HG03175 (cell line): Measurements from ENCODE around the gene RUNDC1.

Source experiments
- ATAC-seq: cut with Tn5 transposase; IDR thresholded peaks from one replicate; pipeline ENCODE4 v1.9.1; 2021; ENCODE audit warnings: mild to moderate bottlenecking, moderate library complexity; ENCODE audit not compliant: unreplicated experiment

Gene RUNDC1

DNA sequence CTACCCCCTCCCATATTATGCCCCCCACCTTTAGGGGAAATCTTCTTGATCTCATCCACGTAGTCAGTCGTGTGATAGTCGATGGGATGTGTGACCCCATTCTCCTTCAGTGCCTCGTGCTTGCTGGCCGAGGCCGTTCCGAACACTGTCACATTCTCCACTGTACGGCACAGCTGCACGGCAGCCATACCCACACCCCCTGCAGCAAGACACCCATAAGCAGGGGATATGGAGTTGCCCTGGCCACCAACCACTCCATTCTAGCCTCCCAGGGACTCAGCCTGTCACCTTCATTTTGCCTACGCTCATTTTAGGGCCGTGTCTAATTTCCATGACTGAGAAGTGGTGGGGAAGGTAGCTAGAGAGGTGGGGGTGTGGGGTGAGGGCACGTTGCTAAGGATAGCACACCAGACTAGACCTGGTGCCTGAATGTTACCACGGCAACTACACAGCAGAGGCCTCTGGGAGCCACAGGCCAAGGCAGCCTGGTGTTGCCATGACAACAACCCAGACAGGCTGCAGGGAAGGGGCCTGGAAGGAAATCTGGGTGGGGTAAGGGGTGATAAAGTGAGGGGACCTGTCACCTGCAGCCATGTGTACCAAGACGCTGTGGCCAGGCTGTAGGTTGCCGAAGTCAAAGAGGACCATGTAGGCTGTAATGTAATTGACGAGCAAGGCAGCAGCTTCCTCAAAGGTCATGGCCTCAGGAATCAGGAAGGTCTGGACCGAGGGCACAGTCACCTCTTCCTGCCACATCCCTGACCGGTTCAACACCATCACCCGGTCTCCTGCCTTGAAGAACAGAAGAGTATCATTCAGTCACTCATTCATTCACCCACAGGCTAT, 37.9 kb downstream of the RUNDC1 start:
- no peak for ATAC-seq

DNA sequence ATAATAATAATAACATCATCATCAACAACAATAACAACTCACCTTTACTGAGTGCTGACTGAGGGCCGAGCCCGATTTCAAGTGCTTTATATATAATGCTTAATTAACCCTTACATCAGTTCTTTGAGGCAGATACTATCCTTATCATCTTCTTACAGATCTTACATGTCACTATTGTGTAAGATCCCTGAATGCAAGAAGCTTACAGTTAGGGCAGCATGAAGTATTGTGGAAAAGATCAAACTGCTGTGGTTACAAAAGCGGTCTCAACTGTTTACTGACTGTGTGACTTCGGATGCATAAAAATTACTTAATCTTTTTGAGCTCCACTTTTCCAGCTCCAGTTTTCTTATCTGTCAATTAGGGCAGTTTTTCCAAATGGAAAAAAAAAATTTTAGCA, 38.6 kb downstream of the RUNDC1 start:
- ATAC-seq = no peak

DNA sequence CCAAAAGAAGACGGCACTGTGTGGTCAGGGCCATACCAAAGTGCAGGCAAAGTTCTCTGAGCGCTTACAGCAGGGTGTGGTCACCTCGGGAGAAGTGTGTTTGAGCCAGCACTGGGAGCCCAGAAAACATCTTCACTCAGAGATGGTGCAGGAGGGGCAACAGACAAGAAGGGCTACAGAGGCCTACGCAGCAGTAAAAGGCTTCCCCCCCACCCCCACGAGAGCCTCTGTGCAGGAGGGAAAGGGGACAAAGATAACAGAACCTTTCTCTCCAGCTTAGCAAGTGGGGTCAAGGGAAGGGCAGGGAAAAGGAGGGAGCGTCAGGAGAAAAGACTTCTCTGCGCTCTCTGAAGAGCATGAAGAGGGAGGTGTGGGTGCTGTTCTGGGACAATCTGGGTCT, 39.1 kb downstream of the RUNDC1 start:
- no peak for ATAC-seq

DNA sequence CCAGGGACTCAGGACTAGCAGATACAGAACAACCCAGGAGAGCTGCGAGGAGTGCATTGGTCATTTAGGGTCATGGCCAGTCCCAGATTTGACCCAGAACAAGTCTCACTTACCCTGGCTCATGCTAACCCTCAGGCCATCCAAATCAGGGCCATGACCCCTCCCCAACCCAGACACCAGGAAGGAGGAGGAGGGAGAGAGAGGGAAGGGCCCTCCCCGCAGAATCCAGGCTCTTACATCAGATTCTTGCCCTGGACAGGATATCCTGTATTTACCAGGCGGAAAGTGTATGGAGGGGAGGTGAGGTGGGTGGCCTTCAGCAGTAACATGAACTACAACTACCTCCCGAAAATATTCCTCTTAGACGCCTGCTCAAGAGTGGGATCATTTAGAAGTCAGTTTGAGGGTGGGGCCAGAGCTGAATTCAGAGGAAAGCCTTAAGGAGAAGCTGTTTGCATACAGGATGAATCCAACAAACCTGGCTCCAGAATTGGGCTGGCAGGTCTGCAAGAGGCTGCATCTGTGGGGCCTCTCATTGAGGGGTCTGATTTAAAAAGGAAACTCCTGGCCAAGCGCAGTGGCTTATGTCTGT, 39.8 kb downstream of the RUNDC1 start:
- no peak for ATAC-seq

DNA sequence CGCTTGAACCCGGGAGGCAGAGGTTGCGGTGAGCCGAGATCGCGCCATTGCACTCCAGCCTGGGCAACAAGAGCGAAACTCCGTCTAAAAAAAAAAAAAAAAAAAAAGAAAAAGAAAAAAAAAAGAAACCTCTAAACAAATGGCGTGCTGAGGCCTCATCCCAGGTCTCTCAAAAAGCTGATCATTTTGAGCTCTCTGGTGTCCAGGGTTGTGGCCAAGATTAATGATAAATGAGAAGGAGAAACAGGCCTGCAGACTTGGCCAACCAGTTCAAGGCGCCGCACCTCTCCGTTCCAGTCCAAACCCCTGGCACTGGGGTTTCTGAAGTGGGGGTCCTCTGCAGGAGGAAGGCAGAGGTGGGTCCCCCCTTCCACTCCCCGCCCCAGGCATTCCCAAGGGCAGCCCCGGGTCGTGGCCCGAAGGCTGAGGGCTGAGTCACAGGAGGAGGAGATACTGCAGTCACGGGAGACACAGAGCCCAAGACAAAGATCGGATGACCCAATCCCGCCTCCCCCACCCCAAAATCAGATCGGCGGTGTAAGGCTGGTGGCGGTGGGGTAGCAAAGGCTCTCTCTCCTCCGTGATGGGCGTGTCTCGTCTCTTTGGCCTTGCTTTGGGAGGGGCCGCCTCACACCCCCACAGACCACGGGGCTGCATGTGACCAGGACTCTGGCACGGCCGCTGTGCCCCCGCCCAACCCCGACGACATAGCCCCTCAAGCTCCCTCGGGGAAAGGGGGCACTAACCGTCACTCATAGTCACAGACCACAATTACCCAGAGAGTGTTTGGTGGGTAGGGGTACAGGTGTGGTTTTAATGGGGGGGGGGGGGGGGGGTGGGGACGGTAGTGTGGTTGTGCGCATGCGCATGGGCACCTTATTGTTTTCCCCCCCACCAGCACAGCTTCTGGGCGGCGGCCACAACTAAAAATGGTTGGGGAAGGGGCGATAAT, 40.7 kb downstream of the RUNDC1 start:
- ATAC-seq = no peak

DNA sequence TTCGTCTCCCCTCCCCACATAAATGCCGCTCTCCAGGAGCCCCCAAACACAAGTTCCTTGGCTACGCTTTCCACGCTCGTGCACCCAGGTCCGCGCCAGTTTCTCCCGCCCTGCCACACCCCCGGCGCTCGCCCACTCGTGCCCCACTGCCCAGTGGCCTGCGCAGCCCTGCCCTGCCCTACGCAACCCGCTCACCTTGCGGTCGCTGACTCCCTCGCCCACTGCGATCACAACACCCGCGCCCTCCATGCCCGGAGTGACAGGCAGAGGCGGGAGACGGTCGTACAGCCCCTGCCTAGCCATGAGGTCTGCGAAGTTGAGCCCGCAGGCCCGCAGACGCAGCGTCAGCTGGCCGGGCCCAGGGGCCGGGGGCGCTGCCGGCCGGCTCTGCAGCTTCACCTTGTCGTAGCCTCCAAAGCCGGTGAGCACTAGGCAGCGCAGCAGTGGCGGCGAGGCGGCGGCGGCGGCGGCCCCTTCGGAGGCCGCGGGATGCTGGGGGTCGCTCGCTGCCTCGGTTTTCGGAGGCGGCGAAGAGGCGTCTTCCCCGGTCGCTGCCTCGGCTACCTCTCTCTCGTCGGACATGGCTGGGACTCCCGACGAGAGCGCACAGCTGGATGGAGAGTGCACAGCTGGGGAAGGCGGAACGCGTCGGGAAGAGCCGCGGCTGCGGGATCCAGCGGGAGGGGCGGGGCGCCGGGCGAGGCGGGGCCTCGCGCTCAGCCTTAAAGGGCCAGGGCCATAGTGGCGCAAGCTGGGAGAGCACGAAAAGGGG, 41.6 kb downstream of the RUNDC1 start, which contains the start of gene VAT1:
TSS of gene VAT1 (minus strand) at position 645 of the 772 bp plus-strand sequence. CDS start at position 582, 63 bp downstream.
- ATAC-seq = no peak

DNA sequence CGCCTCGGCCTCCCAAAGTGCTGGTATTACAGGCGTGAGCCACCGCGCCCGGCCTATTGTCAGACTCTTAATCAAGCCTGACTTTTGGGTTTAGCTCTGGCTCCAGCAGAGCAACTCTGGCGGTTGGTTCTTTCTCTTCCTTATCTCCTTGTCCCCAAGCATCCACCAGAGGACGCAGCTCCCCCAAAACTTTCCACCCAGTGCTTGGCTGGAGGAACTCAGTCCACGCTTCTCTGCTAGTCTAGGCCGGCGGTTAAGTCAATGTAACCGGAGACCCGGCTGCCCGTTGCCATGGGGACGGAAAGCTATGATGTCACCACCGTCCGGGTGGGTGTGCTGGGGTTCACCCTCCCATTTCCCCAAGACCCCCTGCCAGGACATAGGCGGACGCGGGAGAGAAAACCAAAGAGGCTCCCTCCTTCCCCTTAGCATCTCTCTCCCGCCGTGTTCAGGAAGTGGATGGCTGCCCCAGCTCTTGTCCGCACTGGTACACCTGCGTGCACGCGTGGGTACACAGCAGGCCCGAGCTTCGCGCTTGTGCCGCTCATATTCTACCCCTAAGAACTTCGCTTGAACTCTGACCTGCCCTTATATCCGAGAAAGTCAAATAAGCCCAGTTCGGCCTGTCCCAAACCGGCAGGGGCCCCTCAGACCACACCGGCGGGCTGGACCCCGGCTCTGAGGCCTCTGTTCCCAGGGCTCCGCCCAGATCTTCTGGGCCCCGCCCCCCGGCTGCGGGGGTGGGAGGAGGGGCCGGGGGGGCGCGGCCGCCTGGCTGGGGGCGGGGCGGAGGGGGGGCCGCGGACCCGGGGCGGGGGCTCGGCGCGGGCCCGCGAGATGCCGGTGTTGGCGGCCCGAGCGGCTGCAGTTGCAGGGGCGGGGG, 44.3 kb downstream of the RUNDC1 start, which contains the start of gene RND2:
TSS of gene RND2 (plus strand) at position 825 of the 883 bp plus-strand sequence. CDS start 117 bp downstream, outside the sequence.
- no peak for ATAC-seq

DNA sequence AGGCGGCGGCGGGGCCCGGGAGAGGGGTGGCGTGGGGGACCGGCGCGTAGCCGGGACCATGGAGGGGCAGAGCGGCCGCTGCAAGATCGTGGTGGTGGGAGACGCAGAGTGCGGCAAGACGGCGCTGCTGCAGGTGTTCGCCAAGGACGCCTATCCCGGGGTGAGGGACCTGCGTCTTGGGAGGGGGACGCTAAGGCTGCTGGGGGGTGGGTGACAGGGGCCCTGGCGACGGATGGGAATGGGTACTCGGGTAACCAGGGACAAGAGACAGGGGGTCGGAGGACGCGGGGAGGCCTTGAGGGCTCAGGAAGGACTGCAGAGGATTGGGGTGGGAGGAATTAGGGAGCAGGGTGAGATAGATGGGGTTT, 44.9 kb downstream of the RUNDC1 start:
- no peak for ATAC-seq

DNA sequence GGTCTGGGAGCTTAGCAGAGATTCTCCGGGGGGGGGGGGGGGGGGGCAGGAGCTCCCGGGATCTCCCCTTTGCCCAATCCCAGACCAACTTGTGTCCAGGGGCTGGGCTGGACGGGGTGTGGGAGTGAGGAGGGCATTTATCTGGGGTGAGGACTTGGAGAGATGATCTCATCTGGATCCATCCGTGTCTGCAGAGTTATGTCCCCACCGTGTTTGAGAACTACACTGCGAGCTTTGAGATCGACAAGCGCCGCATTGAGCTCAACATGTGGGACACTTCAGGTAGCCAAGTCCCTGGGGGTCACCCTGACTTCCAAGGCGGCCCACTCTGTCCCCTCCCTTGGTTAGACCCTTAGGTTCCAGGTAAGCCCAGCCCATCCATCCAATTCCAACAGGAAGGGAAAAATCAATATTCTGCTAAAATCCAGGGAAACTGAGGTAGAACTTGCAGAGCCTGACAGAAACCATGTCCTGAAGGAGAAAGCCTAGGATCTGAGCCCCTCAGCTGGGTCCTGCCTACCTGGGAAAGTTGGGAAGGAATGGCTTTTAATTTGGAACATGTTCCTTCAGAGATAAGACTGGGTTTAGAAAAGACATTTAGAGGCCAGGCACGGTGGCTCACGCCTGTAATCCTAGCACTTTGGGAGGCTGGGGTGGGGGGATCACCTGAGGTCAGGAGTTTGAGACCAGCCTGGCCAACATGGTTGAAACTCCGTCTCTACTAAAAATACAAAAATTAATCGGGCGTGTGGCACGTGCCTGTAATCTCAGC, 45.6 kb downstream of the RUNDC1 start:
- no peak for ATAC-seq

DNA sequence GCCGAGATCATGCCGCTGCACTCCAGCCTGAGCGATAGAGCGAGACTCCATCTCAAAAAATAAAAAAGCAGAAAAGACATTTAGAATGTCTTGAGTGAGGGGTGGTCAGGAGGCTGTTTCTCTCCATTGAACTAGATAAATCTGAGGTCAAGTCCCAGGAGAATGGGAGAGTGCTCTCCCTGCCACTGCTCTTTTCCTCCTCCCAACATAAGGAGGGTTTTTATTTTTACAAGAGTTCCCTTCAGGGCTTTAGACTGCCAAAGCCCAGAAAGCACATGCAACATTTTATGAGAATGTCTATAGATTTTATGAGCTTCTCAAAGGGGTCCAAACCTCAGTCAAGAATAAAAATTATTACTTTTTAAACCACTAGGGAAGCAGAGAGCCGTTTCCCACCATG, 46.2 kb downstream of the RUNDC1 start:
- ATAC-seq = no peak

DNA sequence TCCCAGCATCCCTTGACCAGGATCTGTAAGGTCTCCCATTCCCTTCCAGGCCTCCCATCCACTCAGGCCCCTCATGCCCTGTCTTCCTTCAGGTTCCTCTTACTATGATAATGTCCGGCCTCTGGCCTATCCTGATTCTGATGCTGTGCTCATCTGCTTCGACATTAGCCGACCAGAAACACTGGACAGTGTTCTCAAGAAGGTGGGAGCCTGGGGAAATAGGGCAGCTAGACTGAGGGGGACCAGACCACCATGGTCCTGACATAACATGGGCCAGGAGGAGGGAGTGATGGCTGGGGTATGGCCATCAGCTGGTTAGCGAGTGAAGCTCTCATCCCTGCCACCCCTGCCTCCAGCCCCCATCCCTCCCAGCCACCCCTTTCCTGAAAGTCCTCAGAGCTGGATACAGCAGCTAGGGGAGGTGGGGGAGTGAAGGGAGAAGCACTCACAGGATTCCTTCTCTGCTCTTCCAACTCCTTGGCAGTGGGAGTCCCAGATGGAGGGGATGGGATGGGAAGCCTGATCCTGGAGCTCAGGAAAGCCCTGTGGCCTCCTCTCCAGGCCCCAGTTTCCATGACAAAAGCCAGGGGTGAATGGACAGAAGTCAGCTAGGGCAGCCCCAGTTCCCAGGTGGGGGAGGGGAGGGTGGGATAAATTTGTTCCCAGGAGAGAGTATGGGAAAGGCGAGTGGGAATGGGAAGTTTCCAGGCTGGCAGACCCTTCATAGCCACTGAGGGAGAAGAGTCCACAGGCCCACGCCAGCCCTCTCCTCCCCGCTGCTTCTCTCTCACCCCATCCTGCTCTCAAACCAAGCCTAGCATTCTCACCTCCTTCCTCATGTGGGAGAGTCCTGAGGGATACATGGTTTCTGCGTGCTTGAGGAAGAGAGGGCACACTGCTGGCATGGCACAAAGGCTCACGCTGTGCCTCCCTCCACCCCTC, 47.0 kb downstream of the RUNDC1 start:
- no peak for ATAC-seq

DNA sequence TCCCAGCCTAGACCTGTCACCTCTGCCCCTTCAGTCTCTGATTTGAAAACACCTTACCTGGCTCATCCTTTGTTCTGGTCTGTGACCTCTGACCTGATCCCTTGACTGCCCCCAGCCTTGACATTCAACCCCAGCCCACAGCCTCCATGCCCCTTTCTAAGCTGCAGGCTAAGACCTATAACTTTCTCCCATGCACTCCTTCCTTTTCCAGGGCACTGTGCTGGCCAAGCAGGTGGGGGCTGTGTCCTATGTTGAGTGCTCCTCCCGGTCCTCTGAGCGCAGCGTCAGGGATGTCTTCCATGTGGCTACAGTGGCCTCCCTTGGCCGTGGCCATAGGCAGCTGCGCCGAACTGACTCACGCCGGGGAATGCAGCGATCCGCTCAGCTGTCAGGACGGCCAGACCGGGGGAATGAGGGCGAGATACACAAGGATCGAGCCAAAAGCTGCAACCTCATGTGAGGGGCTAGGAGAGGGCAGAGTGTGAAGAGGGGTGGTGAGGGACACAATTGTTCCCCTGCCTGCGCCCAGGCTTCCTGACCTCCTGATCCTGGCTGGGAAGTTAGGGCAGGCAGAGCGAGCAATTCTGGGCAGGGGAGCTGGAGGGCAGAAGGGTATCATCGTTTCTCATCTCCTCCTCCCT, 48.0 kb downstream of the RUNDC1 start:
- no peak for ATAC-seq

DNA sequence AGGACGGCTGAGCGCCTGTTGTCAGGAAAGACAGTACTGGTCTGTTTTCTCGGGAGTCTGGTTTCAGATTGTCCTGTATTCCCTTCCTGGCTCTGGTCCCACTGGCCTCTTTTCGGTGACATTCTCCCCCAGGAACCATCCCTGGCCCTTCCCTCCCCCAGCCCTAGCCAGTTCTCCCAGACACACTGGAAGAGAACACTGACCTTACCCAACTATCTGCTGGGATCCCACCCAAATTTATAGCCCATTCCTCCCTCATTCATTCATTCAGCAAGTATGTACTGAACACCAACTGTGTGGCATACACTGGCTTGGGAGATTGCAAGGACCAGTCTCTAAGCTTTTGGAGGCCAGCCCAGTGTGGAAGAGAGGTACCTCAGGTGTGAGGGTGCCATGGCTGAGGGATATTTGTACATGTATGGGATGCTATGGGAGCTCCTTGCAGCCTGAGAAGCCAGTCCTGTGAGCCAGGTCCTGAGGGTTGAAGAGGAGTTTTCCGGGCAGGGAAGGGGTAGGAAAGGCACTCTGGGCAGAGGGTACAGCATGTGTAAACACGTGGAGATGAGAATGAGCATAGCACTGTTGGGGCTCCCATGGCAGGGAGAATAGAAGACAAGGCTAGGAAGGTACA, 49.9 kb downstream of the RUNDC1 start:
- ATAC-seq = no peak

DNA sequence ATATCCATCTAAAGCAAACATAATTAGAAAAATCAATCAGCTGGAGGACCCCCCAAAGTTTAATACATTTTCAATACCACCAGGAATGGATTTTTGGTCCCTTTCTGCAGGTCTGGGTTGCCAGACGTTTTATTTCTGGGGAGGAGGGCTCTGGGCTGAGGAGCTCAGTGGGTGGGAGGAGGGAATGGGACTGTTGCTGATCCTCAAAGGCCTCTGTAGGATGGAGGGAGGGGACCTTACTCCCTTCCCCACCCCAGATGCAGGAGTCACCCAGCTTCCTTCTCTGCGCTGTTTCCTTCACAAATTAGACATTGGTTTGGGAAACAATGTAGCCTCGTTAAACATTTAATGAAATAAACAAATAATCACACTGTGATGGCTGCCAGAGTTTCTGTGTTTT, 51.3 kb downstream of the RUNDC1 start:
- no peak for ATAC-seq

DNA sequence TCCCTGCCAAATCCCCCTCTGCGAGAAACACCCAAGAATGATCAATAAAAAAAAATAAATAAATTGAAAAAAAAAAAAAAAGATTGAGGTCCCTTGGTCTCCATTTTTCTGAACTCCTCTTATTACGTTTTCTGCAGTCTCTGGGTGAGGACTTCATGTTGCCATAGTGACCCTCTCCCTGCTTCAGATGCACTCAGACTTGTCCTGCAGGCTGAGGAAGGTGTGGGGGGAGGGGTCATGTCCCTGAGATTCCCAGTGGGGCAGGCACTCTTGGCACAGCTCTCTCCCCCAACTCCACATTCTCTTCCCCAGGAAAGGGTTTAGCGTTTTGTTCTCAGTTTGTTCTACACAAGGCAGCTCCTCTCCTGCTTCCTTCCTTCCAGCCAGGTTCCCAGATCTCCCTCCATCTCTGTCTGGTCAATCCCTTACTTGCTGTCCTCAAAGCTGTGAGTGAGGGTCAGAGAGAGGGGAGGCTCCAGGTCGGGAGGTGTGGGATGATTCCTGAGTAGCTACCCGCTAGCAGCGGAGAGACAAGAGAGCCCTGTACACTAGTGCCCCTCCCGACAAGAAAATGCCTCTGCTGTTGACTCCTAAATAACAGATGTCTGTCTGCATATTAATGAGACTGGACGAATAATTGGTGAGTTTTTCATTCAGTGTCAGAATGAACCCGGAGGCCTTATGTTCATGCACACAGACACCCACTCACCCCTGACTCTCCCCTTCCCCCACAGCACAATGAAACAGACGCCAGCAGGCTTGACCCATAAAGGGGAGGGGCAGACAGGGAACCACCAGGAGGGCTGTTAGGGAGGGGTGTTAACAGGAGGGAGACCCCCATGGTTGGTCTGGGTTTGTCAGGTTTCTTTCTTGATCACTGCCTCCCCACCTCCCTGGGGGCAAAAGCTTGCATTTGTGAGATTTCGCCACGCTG, 53.9 kb downstream of the RUNDC1 start:
- no peak for ATAC-seq

DNA sequence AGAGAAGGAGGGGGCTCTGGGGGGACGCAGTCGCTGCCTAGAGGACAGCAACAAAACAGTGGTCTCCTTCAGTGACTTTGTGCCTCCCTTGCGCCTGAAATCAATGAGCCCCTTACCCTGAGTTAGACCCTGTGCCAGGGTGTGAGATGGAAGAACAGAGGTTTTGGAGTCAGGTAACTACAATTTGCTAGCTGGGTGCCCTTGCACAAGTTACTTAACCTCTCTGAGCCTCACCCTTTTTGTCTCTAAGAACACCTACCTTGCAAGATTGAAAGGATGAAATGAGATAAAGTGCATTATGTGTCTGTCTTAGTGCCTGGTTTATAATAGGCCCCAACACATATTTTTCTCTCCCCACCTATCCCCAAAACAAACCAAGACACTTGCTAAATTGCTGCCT, 54.5 kb downstream of the RUNDC1 start:
- ATAC-seq = no peak
